T-helper 22 cell (primary cell): ENCODE data around the gene THAP11.
A peak's percentile ranks its signal among the peaks of the same experiment; 100 is the strongest.

Experiments
- DNase-seq: peaks from one replicate; pipeline ENCODE4 v3.0.0-alpha.2; 2020; ENCODE audit warnings: low read depth

The THAP11 gene

GRCh38 chr16:67841816-67842508 is at the start of gene THAP11:
Gene THAP11, plus strand, starts transcription at chr16:67842320. Its CDS starts 235 bp downstream, at chr16:67842555.
- DNase-seq, result peak; percentile 84

- DNase-seq, result no peak
Measured at GRCh38 chr16:67796099-67796718, 45.9 kb upstream of the THAP11 start.

- DNase-seq, result no peak
Measured at GRCh38 chr16:67800338-67800926, 41.7 kb upstream of the THAP11 start.

GRCh38 chr16:67801241-67801640 is 40.9 kb upstream of the THAP11 start:
- no peak for DNase-seq

- DNase-seq, result no peak
Measured at GRCh38 chr16:67801883-67802282, 40.2 kb upstream of the THAP11 start.

- DNase-seq, result no peak
Measured at GRCh38 chr16:67803894-67804293, 38.2 kb upstream of the THAP11 start.

- DNase-seq, result no peak
Measured at GRCh38 chr16:67804853-67805542, 37.1 kb upstream of the THAP11 start.

GRCh38 chr16:67805718-67806427 is 36.2 kb upstream of the THAP11 start:
- DNase-seq, result no peak

GRCh38 chr16:67806428-67807147 is 35.5 kb upstream of the THAP11 start, which contains the start of the genes RANBP10 and TSNAXIP1:
Gene RANBP10, minus strand, starts transcription at chr16:67806560. Its CDS starts 24 bp downstream, at chr16:67806536.
Gene TSNAXIP1, plus strand, starts transcription at chr16:67806889. Its CDS starts 261 bp downstream, at chr16:67807150.
- DNase-seq, result peak; percentile 97

GRCh38 chr16:67807148-67807682 is 34.9 kb upstream of the THAP11 start:
- no peak for DNase-seq

- no peak for DNase-seq
Measured at GRCh38 chr16:67811899-67812298, 30.2 kb upstream of the THAP11 start.

GRCh38 chr16:67814567-67814966 is 27.6 kb upstream of the THAP11 start:
- DNase-seq, result no peak

GRCh38 chr16:67820608-67821259 is 21.4 kb upstream of the THAP11 start:
- DNase-seq, result no peak

GRCh38 chr16:67822511-67822910 is 19.6 kb upstream of the THAP11 start:
- DNase-seq, result no peak

- DNase-seq, result no peak
Measured at GRCh38 chr16:67825119-67825518, 17.0 kb upstream of the THAP11 start.

- no peak for DNase-seq
Measured at GRCh38 chr16:67825906-67826305, 16.2 kb upstream of the THAP11 start.

- no peak for DNase-seq
Measured at GRCh38 chr16:67828651-67829050, 13.5 kb upstream of the THAP11 start.

- no peak for DNase-seq
Measured at GRCh38 chr16:67833030-67833414, 9.1 kb upstream of the THAP11 start.

- peak; percentile 82 for DNase-seq
Measured at GRCh38 chr16:67833415-67834241, 8.5 kb upstream of the THAP11 start.

- DNase-seq, result no peak
Measured at GRCh38 chr16:67834242-67834614, 7.9 kb upstream of the THAP11 start.
